GM18867 (cell line): ENCODE results near the gene TMEM176B.
"Not testable (repeated sequence)": the region's sequence is repeated elsewhere in the genome, so short reads cannot be mapped to it uniquely, and the experiment has no call there.

Source experiments
- ATAC-seq: cut with Tn5 transposase; IDR thresholded peaks from one replicate; pipeline ENCODE4 v1.9.1; 2021; ENCODE audit warnings: mild to moderate bottlenecking, moderate library complexity; ENCODE audit not compliant: unreplicated experiment

Gene TMEM176B

DNA sequence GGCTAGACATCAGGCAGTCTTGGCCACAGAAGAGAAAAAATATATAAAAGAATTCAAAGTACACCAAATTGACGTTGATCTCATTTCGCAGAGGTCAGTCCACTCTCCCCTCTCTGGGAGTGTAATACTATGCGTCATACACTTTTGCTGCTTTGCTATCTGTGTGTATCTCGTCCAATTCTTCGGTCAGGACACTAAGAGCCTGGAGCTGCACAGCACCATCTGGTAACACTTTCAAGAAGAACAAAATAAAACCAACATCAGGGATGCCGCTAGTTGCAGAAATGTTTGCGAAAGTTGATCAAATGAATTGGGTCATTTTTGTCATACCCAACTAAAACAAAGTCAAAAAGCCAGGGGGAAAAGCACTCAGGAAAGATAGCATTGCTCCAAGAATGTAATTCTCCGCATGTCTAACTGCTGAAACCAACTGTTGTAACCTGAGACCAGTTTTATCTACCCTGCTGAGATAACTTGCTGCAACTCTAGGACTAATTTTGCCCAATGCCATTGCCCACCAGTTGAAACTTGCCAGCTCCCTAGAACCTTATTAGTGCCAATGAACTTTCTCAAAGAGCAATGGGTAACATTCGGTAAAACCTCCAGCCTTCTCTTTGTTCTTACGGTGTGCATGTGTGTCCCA is 23.4 kb upstream of the TMEM176B start:
- ATAC-seq = no peak

- no peak for ATAC-seq
Measured at GRCh38 chr7:150823043-150823442, 22.9 kb upstream of the TMEM176B start.

DNA sequence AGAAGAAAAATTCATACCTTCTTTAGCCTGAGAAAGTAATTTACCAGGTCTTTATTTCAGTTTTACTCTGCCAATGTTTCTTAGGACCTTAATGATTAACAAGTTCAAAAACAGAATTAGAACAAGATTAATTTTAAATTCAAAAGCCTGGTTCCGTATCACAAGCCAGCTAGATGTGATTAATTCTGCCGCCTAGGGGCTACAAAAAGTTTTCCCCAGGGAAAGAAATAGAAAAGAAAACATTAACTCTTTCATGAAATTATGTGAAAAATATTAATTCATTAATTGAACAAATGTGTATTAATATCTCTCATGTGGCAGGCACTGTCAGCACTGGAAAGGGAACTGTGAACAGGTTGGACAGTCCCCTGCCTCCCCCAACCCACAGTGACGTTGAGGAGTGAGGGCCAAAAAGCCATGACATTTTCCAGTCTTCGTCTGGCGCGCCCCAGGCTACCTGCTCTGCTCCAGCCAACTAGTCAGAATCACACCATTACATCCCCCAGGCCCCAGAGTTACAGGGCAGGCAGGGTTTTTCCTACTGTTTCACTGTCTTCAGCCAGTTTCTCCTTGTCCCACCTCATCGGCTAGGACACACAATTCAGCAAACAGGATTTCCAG is 20.5 kb upstream of the TMEM176B start:
- no peak for ATAC-seq

DNA sequence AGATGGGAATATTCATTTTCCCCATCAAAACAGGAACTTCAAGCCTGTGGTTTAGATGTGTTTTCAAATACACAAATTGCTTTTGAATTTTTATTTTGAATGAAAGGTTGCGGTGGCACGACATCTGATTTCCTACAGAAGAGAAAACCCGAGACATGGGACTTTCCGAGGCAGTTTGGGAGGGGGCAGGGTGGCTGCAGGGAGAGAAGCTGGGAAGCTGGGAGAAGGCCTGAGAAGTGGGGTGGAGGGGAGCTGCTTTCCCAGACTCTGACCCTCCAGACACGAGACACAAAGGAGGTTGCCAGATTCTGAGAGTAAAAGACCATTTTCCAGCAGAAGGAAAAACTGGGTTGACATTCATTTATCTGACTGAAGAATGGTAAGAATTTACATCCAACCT is 20.0 kb upstream of the TMEM176B start:
- ATAC-seq = no peak

GRCh38 chr7:150818971-150819370 is 18.8 kb upstream of the TMEM176B start:
- no peak for ATAC-seq

- no peak for ATAC-seq
Measured at GRCh38 chr7:150814328-150815001, 14.3 kb upstream of the TMEM176B start.

DNA sequence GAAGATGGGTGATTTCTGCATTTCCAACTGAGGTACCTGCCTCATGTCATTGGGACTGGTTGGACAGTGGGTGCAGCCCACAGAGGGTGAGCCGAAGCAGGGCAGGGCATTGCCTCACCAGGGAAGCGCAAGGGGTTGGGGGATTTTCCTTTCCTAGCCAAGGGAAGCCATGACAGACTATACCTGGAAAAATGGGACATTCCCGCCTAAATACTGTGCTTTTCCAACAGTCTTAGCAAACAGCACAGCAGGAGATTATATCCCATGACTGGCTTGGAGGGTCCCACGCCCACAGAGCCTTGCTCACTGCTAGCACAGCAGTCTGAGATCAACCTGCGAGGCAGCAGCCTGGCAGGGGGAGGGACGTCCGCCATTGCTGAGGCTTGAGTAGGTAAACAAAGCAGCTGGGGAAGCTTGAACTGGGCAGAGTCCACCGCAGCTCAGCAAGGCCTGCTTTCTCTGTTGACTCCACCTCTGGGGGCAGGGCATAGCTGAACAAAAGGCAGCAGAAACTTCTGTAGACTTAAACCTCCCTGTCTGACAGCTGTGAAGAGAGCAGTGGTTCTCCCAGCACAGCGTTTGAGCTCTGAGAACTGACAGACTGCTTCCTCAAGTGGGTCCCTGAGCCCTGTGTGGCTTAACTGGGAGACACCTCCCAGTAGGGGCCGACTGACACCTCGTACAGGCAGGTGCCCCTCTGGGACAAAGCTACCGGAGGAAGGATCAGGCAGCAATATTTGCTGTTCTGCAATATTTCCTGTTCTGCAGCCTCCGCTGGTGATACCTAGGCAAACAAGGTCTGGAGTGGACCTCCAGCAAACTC is 7.7 kb upstream of the TMEM176B start:
- ATAC-seq = not testable (repeated sequence)

GRCh38 chr7:150806863-150807262 is 6.7 kb upstream of the TMEM176B start:
- ATAC-seq = no peak

DNA sequence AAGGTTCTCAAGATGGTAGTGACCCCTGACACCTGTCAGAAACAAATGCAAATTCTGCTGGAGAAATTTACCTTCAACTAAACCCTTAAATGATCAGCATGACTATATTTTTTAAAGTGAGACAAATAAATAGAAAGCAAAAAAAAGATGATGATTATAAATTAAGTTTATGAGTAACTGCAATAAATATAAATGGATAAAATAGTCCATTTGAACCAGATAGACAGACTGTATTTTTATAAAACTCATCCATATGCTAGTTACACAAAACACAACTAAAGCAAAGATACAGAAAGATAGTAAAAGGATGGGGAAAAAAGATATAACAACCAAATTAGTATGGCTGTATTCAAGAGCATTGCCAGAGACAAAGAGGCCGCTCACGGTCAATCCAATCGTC is 6.3 kb upstream of the TMEM176B start:
- ATAC-seq = no peak

DNA sequence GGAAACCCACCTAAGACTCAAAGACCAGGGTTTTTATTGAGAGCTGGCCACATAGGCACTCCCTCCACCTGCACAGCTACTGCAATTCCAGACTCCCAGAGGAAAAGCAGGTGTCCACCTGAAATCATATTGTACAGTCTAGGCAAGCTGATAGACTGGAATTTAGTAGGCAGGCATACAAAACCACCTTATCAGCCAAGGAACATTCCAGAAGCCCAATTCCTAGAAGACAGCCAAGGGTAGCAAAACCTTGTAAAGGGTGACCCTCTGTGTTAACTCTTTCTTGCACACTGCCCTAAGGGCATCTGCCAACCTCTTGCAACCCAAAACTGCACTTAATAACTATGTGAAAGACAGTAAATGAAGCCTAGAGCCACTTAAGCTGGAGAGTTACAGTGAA is 5.7 kb upstream of the TMEM176B start:
- no peak for ATAC-seq

DNA sequence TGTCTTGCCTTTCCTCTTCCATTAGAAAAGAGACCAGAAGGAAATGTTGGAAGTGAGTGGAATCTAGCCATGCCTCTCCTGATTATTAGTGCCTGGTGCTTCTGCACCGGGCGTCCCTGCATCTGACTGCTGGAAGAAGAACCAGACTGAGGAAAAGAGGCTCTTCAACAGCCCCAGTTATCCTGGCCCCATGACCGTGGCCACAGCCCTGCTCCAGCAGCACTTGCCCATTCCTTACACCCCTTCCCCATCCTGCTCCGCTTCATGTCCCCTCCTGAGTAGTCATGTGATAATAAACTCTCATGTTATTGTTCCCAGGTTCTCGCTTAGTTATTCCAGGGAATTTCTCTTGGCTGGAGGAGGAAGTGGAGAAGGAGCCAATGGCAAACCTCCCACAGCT is 4.6 kb upstream of the TMEM176B start:
- ATAC-seq = no peak

GRCh38 chr7:150803161-150803860 is 3.1 kb upstream of the TMEM176B start:
- ATAC-seq = no peak

DNA sequence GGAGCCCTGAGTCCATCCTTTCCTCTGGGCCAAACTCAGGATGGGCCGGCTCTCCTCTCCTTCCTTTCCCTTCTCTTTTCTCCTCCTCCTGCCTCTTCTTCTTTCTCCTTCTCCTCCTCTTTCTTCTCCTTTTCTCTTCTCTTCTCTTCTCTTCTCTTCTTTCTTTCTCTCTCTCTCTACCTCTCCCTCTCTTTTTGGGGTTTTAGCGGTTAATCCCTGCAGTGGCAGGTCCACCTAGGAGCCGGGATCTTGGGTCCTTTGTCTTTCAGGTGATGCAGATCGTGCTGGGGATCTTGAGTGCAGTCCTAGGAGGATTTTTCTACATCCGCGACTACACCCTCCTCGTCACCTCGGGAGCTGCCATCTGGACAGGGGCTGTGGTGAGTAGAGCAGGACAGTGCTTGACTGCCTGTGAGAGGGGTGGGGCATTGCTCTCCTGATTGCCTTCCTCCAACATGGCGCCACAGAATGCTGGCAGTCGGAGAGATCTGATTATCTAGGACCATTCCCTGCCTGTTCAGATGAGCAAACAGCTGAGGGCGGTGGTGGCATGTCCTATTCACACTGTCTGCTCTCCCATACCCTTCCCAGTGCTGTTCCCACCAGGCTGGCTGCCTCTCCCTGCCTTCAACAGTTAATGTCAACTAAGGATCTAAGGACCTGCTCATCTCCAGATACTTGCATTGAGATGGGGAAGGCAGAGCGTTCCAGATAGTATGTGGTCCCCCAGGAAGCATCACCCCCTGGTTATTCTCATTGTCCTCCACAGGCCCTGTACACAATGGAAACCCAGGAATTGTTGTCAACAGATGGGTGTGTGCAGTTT is 2.0 kb upstream of the TMEM176B start:
- ATAC-seq = no peak

- ATAC-seq = no peak
Measured at GRCh38 chr7:150801242-150801945, 1.2 kb upstream of the TMEM176B start.

DNA sequence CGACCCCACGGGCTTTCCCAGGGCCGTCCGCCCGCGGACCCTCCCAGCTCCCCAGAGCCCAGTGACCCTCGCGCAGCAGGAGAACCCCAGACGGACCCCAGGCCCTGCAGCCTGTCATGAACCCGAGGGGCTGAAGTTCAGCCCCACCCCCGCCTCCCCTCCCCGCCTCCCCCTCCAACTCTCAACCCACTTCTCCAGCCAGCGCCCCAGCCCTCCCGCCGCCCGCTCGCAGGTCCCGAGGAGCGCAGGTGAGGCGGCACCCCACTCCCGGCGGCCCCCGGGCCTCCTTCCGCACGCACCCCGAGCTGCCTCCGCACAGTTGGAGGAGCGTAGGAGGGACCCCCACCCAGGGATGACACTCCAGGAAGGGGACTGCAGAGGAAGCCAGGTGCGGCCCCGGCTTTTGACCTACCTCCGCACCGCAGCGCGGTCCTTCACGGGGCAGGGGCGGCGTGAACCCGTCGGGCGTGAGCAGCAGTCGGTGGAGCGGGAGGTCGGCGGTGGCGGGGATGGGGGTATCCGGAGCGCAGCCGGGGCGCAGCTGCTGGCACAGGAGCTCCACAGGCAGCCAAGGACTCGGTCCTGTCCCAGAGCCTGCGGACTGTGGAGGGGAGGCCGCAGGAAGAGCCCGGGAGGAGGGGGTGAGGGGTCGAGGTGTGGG is 547 bp upstream of the TMEM176B start, which contains the start of gene TMEM176A:
Gene TMEM176A, plus strand, starts transcription at position 189 of the 661 bp plus-strand sequence. CDS start 782 bp downstream, outside the sequence.
- no peak for ATAC-seq

- ATAC-seq = no peak
Measured at GRCh38 chr7:150799156-150799555, 1.0 kb downstream of the TMEM176B start.

- ATAC-seq = no peak
Measured at GRCh38 chr7:150797661-150798060, 2.5 kb downstream of the TMEM176B start.

DNA sequence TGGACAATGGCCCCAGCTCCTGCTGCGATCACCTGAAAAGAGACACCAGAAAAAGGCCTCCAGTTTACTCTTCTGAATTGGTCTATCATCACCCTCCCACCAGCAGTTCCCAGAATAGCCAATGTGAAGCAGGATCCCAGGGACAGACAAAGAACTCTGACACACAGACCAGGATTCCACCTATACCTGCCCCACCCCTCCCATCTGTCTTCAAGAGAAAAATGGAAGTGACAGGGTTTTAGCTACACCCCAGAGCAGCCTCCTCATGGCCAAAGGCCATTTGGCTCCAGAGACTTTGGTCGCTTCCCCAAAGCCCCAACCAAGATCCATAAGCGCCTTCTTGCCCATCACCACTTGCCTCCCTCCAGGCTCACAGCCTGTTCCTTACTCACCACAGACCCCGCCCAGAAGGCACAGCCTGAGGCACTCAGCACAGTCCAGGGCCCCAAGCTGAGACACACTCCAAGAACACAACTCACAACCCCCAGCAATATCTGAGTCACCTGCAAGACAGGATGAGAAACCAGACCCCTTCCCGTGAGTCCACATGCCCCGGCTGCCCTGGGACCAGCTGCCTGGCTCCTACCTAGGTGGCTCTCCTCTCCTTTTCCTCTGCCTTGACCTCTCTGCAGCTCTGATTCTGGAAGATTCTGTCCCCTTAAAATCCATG is 6.5 kb downstream of the TMEM176B start:
- ATAC-seq = no peak
